Testis (tissue), 3 donors: ENCODE results near the gene GALNT18. TPM values are rescaled to one million over a fixed set of nuclear protein-coding genes. Genes with fewer than 3 reads are reported as not detected.

Experiments
- DNase-seq: peaks from one replicate; pipeline ENCODE4 v3.0.0-alpha.2; 2019
- H3K27ac ChIP-seq, 2 donors: fragments of 200-600 bp; sonication (generic); one replicate each; pipeline ENCODE4 v1.5.1; 2019
- H3K27me3 ChIP-seq: fragments of 200-600 bp; sonication (generic); one replicate; pipeline ENCODE4 v1.5.1; 2019
- H3K36me3 ChIP-seq: fragments of 200-600 bp; sonication (generic); one replicate; pipeline ENCODE4 v1.5.1; 2017; ENCODE audit warnings: low read depth; ENCODE audit errors: missing control alignments
- H3K4me1 ChIP-seq: fragments of 200-600 bp; sonication (generic); one replicate; pipeline ENCODE4 v1.5.1; 2019
- H3K4me3 ChIP-seq, 2 donors: fragments of 200-600 bp; sonication (generic); one replicate each; pipeline ENCODE4 v1.5.1; 2017 to 2019
- H3K9me3 ChIP-seq: fragments of 200-600 bp; sonication (generic); one replicate; pipeline ENCODE4 v1.5.1; 2017
- POLR2A ChIP-seq: fragments of 450-650 bp; IDR thresholded peaks from one replicate; pipeline ENCODE4 v1.6.1; 2017; ENCODE audit warnings: antibody characterized with exemption, mild to moderate bottlenecking, moderate library complexity
- WGBS, 2 donors: methylation state at CpG; one replicate each; pipeline ENCODE4 v1.1.5; 2018; 5-methylcytosine and 5-hydroxymethylcytosine counted together
- intact Hi-C: fragments of 100-400 bp; cut with DNase I; formaldehyde crosslinking; loops from one replicate; pipeline ENCODE4 v1.15.1; 2023; ENCODE audit warnings: low total_unique reads
- polyA plus RNA-seq: library from polyadenylated mRNA; stranded (reverse); fragments of 350-450 nt; fragmentation: Illumina TruSeq; extraction: RNeasy Lipid Tissue Mini Kit (QIAGEN cat#74804); gene quantifications from one replicate; pipeline ENCODE4 v1.2.3, GENCODE V29; 2014; ENCODE audit warnings: low read depth, low replicate concordance; ENCODE audit not compliant: insufficient read depth
- total RNA-seq, 2 donors: library from RNA; depleted of rRNA; stranded (reverse); fragments of >200 nt; gene quantifications; one replicate each; pipeline ENCODE4 v1.2.3, GENCODE V29; 2016
- TF ChIP-seq, protein P1 (sequence below), 3 experiments: fragments of 450-650 bp in 2 of 3; fragments of 200-600 bp in 1 of 3; sonication (generic) in 1 of 3; IDR thresholded peaks; one replicate each; pipeline ENCODE4 v1.5.1; 2016 to 2019; ENCODE audit warnings: antibody characterized with exemption in 3 of 3, mild to moderate bottlenecking in 2 of 3, moderate library complexity in 1 of 3

Gene GALNT18
- total and polyA plus RNA-seq, 3 donors from 2014 or later: 39.2 to 106 (median 73.9) TPM

DNA sequence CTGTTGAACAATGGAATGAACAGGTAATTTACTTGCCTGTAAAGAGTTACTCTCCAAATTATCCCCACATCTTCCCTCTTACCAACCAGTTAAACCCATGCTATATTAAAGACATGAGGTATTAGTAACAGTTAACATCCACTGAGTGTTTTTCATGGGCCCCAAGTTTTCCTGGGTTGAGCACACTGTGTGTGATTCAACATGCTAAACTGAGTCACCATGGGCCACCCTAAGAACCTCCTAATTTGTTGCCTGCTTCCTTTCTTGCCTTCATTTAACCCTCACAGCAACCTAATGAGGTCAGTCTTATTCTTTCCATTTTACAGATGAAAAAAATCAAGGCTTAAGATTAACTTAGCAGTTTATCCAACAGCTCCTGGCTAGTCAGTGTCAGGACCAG is 51.0 kb downstream of the GALNT18 start:
- Histone ChIP-seq H3K4me1 (peaks cover 6% of the 10 kb centered on the region), H3K27ac (no peak overlapping the region), H3K36me3 (no peaks in the 10 kb centered on the region), H3K27me3 (no peaks in the 10 kb centered on the region), H3K9me3 (no peaks in the 10 kb centered on the region), H3K4me3 (no peak overlapping the region)
- no peak for DNase-seq
- intact Hi-C loops: no loop called here
- TF ChIP-seq, protein P1, sequence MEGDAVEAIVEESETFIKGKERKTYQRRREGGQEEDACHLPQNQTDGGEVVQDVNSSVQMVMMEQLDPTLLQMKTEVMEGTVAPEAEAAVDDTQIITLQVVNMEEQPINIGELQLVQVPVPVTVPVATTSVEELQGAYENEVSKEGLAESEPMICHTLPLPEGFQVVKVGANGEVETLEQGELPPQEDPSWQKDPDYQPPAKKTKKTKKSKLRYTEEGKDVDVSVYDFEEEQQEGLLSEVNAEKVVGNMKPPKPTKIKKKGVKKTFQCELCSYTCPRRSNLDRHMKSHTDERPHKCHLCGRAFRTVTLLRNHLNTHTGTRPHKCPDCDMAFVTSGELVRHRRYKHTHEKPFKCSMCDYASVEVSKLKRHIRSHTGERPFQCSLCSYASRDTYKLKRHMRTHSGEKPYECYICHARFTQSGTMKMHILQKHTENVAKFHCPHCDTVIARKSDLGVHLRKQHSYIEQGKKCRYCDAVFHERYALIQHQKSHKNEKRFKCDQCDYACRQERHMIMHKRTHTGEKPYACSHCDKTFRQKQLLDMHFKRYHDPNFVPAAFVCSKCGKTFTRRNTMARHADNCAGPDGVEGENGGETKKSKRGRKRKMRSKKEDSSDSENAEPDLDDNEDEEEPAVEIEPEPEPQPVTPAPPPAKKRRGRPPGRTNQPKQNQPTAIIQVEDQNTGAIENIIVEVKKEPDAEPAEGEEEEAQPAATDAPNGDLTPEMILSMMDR (IDR thresholded peaks at IDR 0.05): no peak
- no peak for TF ChIP-seq POLR2A

DNA sequence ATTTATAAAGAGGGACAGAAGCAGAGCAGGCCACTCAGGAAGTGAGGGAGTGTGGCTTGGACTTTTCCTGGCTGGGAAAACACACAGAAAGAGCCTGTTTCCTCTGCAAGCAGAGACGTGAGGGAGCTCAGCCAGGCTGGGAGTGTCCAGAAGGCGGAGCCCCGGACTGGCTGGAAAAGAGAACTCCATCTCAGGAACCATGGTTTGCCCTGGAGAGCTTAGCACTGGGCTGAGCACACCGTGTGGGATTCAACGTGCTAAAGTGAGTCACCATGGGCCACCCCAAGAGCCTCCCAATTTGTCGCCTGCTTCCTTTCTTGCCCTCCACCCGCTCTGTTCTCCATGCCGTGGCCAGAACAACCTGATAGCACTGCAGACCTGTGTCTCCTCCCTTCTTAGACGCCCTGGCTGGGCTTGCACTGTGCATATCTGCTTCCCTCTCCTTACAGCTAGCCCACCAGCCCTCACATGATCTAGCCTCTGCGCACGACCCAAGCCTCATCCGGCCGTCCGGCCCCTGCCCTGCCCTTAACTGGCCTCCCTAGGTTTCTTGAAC is 51.8 kb downstream of the GALNT18 start:
- intact Hi-C loops: no loop called here
- TF ChIP-seq POLR2A: no peak
- TF ChIP-seq, protein P1 (IDR thresholded peaks at IDR 0.05): no peak
- H3K36me3 ChIP-seq: no peaks in the 10 kb centered on the region
- no peak overlapping the region for H3K27ac ChIP-seq
- H3K27me3 ChIP-seq: no peaks in the 10 kb centered on the region
- peaks cover 6% of the 10 kb centered on the region for H3K4me1 ChIP-seq
- WGBS, 2 donors: 59 to 65% methylated on average over 14 of the region's 14 CpGs
- DNase-seq: peak; percentile 75
- H3K9me3 ChIP-seq: no peaks in the 10 kb centered on the region
- H3K4me3 ChIP-seq: no peak overlapping the region

GRCh38 chr11:11568651-11569229 is 53.1 kb downstream of the GALNT18 start:
- Histone ChIP-seq H3K4me1 (peaks cover 6% of the 10 kb centered on the region), H3K36me3 (no peaks in the 10 kb centered on the region), H3K27ac (no peak overlapping the region), H3K4me3 (no peak overlapping the region), H3K9me3 (no peaks in the 10 kb centered on the region), H3K27me3 (no peaks in the 10 kb centered on the region)
- intact Hi-C loops: no loop called here
- no peak for DNase-seq
- TF ChIP-seq, protein P1 (IDR thresholded peaks at IDR 0.05): no peak
- TF ChIP-seq POLR2A: no peak
- 85 to 87% methylated on average over 3 of the region's 3 CpGs for whole genome bisulfite sequencing, 2 donors

DNA sequence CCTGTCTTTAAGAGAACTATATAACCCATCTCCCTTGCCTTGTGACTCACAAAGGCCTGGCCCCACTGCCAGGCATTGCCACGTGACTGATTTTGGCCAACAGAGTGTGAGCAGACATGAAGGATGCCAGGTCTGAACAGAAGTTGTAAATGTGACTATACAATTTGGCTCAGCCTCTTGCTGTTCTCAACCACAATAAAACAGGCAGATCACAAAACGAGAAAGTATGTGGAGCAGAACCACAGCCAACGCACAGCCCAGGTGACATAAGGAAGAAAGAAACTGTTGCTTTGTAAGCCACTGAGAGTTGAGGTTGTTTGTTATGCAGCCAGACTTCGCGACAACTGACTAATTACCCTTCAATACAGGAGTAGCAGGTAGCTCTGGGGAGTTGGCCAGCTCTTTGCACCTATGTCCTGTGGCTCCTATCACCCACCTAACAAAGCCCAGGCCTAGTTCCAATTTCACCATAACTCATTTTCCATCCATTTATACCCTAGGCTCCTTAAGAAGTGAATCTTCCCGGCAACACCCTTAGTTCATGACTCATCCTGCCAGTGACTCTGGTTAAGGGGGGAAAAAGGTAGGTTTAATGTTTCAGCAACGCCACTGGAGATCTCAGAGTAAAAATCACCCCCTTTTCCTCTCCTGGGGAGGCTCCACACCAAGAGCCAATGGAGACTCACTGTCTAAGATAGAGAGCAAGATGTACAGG is 53.7 kb downstream of the GALNT18 start:
- TF ChIP-seq, protein P1 (IDR thresholded peaks at IDR 0.05): no peak
- TF ChIP-seq POLR2A: no peak
- 78 to 88% methylated on average over 7 of the region's 7 CpGs for WGBS, 2 donors
- intact Hi-C loops: no loop called here
- H3K27me3 ChIP-seq: no peaks in the 10 kb centered on the region
- no peaks in the 10 kb centered on the region for H3K9me3 ChIP-seq
- no peak overlapping the region for H3K27ac ChIP-seq
- peaks cover 9% of the 10 kb centered on the region for H3K4me1 ChIP-seq
- no peak overlapping the region for H3K4me3 ChIP-seq
- DNase-seq: no peak
- H3K36me3 ChIP-seq: no peaks in the 10 kb centered on the region
